ENCODE results near the gene CABP4.

The CABP4 gene

DNA sequence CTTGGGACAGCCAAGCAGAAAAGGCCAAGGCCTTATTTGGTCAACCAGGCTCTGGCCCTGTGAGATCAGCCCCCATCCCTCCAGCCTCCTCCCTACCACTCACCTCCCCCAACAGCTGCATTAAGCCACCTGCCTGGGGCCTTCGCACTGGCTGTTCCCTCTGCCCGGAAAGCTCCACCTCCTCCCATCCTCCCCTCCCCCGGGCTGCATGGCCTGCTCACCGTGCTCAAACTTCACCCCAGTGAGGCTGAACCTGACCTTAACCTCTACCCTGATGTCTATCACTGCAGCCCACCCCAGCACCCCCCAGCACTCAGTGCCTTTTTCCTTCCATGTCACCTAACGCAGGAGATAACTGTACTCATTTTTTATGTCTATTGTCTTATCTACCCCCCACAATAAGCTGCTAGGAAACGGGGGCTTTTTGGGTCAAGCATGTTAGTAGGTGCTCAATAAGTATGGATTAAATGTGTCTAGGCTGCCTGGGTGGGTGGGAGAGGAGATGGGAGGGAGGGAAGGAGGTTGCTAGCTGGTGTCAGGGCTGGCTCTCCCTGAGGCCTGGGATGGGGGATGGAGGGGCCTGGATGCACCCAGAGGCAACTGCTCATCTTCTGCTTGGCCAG lies 18.6 kb upstream of the CABP4 start:
- DNase-seq: no peak

GRCh38 chr11:67437082-67437808 lies 17.9 kb upstream of the CABP4 start, which contains the start of gene PTPRCAP:
Gene PTPRCAP (minus strand): TSS chr11:67437682. CDS start chr11:67437619, 63 bp downstream.
- no peak for DNase-seq

DNA sequence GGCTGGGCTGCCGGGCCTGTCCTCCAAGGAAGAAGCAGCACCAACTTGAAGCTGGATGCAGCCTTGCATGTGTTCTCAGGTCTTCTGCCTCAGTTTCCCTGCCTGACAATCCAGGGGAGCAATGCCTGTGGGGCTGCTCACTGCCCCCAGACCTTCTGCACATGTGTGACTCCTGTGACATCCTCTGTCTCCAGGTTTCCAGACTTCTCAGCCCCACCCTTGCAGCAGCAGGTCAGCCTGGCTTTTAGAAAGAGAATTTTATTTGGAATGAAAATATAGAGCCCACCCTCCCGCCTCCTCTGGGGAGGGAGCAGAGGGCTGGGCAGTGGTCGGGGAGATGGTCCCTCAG lies 17.4 kb upstream of the CABP4 start:
- DNase-seq: no peak

- DNase-seq: no peak
Observed at GRCh38 chr11:67438158-67438902, 16.8 kb upstream of the CABP4 start.

GRCh38 chr11:67439321-67440228 lies 15.6 kb upstream of the CABP4 start:
- DNase-seq: no peak

- DNase-seq: no peak
Observed at GRCh38 chr11:67440229-67441097, 14.7 kb upstream of the CABP4 start.

DNA sequence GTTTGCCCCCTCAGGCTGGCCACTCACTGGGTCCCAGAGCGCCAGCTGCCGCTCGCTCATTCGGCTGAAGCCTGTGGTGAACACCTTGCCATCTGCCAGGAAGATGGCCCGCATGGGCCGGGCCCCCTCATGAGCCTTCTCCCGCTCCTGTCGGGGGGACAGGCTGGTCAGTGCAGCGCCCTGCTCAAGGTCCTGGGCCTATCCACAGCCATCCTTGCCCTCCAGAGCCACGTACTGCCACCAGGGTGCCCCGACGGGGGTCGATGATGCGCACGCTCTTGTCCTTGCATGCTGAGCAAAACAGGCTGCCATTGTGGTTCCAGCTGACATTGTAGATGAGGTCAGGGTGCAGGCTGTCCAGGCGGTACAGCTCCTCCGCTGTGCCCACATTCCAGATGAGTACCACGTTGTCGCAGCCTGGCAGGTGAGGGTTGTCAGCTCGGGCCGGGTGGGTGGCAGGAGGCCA lies 14.0 kb upstream of the CABP4 start:
- DNase-seq: no peak

- no peak for DNase-seq
Observed at GRCh38 chr11:67441731-67442351, 13.3 kb upstream of the CABP4 start.

GRCh38 chr11:67442504-67443404 lies 12.4 kb upstream of the CABP4 start:
- DNase-seq: no peak

GRCh38 chr11:67445515-67445914 lies 9.6 kb upstream of the CABP4 start:
- DNase-seq: no peak

- no peak for DNase-seq
Observed at GRCh38 chr11:67448220-67448609, 6.9 kb upstream of the CABP4 start.

DNA sequence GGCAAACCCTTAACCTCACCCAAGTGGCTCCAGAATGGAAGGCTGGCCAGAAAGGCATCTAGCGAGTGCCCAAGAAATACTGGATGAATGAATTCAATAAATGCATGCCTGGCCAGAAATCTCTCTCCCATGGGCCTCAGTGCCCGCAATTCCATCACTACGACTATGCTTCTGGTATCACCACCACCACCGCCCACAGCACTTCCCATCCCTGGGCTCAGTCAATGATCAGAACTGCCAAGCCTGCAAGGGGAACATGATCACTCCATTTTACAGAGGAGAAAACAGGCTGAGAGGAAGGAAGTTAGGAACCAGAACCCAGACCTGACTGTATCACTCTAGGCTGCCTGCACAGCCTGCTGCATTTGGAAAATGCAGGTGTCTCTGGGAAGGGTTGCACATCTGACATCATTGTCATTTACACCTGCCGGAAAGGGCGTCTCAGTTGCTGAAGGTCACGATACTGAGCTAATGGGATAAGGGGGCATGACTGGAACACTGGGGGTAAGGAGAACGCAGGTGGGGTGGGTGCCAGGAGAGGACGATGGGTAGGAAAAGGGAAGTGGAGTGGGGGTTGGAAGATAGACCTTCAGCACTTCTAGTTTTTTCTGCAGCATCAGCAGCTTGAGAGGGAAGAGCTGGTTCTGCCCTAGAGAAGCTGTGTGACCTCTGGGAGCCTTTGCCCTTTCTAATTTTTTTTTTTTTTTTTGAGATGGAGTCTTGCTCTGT lies 5.9 kb upstream of the CABP4 start:
- DNase-seq: peak; percentile 55

DNA sequence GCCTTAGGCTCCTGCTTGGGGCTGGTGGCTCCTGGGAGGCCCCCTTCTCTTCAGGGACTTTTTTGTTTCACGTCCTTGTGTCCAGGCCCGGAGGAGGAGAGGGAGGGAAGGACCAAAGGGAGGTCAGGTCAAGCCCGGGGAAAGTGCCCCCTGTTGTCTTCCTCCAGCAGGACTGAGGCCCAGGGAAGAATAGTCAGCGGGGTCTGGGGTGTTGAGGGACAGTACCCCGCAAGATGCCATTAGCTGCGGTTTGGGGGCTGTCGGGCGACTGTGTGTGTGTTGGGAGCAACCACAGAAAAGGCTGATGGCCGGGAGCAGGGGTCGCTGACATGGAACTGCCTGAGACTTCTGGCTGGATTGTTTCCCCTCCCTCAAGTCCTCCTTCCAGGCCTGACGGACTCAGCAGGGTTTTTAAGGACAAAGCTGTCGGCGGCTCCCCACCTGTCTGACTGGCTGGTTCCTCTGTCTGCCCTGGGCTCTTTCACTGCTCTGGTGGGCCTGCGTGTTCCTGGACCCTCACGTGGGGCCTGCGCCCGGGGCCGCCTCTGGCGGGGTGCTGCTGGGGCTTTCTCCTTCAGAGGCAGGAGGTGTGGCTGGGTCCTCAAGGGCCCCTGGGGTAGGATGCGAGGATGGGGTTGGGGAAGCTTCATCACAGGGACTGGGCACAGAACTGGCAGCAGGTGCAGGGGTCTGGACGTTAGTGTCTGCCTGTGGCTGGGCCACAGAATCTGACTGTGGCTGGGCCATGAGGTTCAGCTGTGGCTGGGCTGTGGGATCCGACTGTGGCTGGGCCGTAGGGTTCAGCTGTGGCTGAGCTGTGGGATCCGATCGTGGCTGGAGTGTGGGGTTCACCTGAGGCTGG lies 4.1 kb upstream of the CABP4 start:
- DNase-seq: no peak

GRCh38 chr11:67451658-67451976 lies 3.5 kb upstream of the CABP4 start:
- DNase-seq: no peak

DNA sequence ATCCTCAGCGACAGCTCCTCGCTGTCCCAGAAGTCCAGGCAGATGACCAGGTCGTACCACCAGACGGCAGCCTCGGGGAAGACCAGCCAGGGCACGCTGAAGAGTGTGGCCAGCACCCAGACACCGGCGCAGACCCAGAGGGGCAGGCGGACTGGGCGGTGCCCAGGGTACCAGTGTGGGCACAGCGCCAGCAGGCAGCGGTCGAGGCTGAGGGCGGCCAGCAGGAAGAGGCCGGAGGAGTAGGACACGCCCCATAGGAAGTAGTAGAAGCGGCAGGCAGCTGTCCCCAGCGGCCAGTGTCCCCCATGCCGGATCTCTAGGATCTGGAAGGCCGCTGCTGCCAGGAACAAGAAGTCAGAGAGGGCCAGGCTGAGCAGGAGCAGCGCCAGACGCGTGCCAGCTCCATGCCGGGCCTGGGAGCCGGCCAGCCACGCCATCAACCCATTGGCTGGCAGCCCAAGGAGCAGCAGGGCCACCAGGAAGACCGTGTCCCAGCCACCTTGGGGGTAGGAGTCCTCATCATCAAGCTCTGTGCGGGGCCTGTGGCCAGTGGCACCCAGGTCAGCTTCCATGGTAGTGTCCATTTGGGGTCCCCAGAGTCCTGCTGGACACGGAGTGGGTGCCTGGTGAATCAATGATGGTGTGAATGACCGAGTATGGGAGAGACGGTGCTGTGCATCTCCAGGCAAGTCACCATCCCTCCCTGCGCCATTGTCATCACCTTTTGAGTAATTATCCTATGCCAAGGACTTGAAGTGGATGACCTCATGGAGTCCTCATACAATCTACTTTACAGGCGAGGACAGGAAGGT lies 2.8 kb upstream of the CABP4 start, which contains the start of gene GPR152:
GPR152 (minus strand) TSS at position 589 of the 812 bp plus-strand sequence; CDS start at position 584, 5 bp downstream.
- DNase-seq: peak; percentile 42

- no peak for DNase-seq
Observed at GRCh38 chr11:67453816-67454732, 1.1 kb upstream of the CABP4 start.
